Ishikawa (cell line): ENCODE data around the gene ATXN10.

Experiments used
- CREB1 ChIP-seq: IDR thresholded peaks from 2 replicates; pipeline ENCODE4 v1.6.1; 2012; ENCODE audit warnings: low read depth
- EGR1 ChIP-seq: IDR thresholded peaks from 2 replicates; pipeline ENCODE4 v1.6.1; 2012
- RAD21 ChIP-seq: IDR thresholded peaks from 2 replicates; pipeline ENCODE4 v1.6.1; 2012; ENCODE audit warnings: low read depth
- TAF1 ChIP-seq: IDR thresholded peaks from 2 replicates; pipeline ENCODE4 v1.6.1; 2012; ENCODE audit warnings: low read depth, mild to moderate bottlenecking
- TEAD4 ChIP-seq: IDR thresholded peaks from 2 replicates; pipeline ENCODE4 v1.6.1; 2012
- YY1 ChIP-seq: IDR thresholded peaks from 2 replicates; pipeline ENCODE4 v1.6.1; 2012; ENCODE audit warnings: low read depth
- TF ChIP-seq, protein P1 (sequence below): IDR thresholded peaks from 2 replicates; pipeline ENCODE4 v1.6.1; 2012; ENCODE audit warnings: low read depth, mild to moderate bottlenecking
- TF ChIP-seq, protein P2 (sequence below): IDR thresholded peaks from 2 replicates; pipeline ENCODE4 v1.6.1; 2012

DNA sequence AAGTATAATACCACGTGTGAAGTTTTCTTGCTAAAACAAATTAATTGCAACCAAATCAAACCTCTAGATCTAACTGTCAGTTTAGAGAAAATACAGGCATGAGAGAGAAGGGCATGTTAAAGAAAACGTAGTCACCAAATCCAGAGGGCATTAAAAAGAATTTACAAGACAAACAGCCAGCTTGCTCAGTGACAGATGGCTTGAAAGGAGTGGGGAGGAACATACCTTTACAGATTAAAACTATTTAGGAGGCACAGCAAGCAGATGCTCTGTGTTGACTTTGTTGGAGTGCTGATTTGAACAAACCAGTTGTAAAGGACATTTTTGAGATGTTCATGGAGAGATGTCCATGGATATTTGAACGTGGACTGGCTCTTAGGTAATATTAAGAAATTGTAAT is 96.9 kb downstream of the ATXN10 start:
- TF ChIP-seq TAF1 (no peak), EGR1 (no peak), YY1 (no peak), TEAD4 (no peak), RAD21 (no peak), CREB1 (no peak)
- TF ChIP-seq, protein P1, sequence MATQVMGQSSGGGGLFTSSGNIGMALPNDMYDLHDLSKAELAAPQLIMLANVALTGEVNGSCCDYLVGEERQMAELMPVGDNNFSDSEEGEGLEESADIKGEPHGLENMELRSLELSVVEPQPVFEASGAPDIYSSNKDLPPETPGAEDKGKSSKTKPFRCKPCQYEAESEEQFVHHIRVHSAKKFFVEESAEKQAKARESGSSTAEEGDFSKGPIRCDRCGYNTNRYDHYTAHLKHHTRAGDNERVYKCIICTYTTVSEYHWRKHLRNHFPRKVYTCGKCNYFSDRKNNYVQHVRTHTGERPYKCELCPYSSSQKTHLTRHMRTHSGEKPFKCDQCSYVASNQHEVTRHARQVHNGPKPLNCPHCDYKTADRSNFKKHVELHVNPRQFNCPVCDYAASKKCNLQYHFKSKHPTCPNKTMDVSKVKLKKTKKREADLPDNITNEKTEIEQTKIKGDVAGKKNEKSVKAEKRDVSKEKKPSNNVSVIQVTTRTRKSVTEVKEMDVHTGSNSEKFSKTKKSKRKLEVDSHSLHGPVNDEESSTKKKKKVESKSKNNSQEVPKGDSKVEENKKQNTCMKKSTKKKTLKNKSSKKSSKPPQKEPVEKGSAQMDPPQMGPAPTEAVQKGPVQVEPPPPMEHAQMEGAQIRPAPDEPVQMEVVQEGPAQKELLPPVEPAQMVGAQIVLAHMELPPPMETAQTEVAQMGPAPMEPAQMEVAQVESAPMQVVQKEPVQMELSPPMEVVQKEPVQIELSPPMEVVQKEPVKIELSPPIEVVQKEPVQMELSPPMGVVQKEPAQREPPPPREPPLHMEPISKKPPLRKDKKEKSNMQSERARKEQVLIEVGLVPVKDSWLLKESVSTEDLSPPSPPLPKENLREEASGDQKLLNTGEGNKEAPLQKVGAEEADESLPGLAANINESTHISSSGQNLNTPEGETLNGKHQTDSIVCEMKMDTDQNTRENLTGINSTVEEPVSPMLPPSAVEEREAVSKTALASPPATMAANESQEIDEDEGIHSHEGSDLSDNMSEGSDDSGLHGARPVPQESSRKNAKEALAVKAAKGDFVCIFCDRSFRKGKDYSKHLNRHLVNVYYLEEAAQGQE: no peak
- TF ChIP-seq, protein P2, sequence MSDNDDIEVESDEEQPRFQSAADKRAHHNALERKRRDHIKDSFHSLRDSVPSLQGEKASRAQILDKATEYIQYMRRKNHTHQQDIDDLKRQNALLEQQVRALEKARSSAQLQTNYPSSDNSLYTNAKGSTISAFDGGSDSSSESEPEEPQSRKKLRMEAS: no peak
